Islet of Langerhans (tissue), 1 donor: ENCODE measurements around the gene B3GALT2.
"Not testable (repeated sequence)": the region's sequence is repeated elsewhere in the genome, so short reads cannot be mapped to it uniquely, and the experiment has no call there.

Experiments
- FAIRE-seq: peaks from one replicate; lab custom pipeline; 2011; peaks lifted over from hg19 to GRCh38; lab: Jason Lieb, UNC

The B3GALT2 gene, protein sequence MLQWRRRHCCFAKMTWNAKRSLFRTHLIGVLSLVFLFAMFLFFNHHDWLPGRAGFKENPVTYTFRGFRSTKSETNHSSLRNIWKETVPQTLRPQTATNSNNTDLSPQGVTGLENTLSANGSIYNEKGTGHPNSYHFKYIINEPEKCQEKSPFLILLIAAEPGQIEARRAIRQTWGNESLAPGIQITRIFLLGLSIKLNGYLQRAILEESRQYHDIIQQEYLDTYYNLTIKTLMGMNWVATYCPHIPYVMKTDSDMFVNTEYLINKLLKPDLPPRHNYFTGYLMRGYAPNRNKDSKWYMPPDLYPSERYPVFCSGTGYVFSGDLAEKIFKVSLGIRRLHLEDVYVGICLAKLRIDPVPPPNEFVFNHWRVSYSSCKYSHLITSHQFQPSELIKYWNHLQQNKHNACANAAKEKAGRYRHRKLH

GRCh38 chr1:193185901-193186731 is at the start of gene B3GALT2:
B3GALT2 (minus strand) TSS chr1:193186613; CDS start chr1:193181562, 5,051 bp downstream.
- peak; percentile 95 for FAIRE-seq

GRCh38 chr1:193234530-193234929 is 48.1 kb upstream of the B3GALT2 start:
- FAIRE-seq: no peak

GRCh38 chr1:193231146-193231545 is 44.7 kb upstream of the B3GALT2 start:
- FAIRE-seq: peak; percentile 24

GRCh38 chr1:193229136-193229535 is 42.7 kb upstream of the B3GALT2 start:
- FAIRE-seq: no peak

- FAIRE-seq: no peak
Measured at GRCh38 chr1:193222056-193222615, 35.7 kb upstream of the B3GALT2 start.

DNA sequence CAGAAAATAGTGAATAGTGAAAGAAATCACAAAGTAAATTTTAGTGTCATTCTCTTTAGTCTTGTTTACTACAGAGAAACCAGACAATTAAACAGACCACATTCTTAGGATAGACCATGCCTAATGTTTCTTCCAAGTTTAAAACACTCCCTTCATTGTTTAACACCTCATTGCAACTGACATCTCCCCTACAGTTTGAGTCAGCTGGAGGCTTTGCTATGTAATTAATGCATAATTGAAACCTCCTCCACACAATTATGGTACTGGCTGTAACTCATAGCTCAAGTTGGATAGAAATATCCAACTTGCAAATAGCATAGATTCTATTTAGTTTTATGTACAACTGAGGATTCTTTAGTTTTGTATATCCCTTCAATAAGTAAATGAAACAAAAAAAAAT is 35.2 kb upstream of the B3GALT2 start:
- no peak for FAIRE-seq

DNA sequence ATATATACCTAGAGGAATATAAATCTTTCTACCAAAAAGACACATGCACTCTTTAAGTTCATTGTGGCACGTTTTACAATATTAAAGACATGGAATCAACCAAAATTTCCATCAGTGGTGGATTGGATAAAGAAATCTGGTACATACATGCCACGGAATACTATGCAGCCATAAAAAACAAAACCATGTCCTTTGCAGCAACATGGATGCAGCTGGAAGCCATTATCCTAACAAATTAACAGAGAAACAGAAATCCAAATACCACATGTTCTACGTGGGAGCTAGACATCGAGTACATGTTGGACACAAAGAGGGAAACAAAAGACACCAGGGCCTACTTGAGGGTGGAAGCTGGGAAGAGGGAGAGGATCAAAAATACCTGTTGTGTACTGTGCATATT is 33.0 kb upstream of the B3GALT2 start:
- FAIRE-seq: no peak

- no peak for FAIRE-seq
Measured at GRCh38 chr1:193216920-193217319, 30.5 kb upstream of the B3GALT2 start.

DNA sequence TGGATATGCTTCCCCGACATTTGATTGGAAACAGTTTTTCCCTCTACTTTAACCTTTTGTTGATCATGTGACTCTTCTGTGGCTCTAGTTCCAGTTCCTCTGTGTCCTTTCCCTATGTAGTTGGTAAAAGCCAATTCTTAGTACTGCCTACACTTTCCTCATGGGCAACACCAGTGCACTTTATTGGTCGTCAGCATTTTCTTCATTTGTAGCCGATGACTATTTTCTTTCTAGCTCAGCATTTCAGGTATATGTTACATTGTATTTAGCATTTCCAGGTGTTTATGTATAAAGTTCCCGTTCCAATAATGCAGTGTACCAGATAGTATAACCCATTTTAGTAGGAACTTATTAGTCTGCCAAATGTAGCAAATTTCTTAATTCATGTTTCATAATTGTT is 27.6 kb upstream of the B3GALT2 start:
- FAIRE-seq: no peak

DNA sequence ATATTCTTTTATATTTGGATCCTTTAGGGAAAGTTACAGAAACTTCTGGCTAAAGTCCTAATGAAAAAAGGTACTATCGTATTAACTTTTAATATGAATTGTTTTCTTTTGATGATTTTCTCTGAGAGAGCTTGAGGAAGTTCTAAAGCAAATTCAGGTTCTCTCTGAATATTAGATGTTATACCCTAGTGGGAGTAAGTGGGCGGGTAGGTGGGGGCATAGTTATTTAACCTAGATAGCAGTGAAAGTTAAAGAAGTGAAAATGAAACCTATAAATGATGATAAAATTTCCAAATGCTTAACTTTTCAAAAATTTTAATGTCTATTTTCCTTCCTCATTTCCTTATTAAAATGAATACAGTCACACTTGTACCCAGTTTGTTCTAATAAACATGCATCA is 26.2 kb upstream of the B3GALT2 start:
- FAIRE-seq: no peak

- no peak for FAIRE-seq
Measured at GRCh38 chr1:193211539-193211938, 25.1 kb upstream of the B3GALT2 start.

DNA sequence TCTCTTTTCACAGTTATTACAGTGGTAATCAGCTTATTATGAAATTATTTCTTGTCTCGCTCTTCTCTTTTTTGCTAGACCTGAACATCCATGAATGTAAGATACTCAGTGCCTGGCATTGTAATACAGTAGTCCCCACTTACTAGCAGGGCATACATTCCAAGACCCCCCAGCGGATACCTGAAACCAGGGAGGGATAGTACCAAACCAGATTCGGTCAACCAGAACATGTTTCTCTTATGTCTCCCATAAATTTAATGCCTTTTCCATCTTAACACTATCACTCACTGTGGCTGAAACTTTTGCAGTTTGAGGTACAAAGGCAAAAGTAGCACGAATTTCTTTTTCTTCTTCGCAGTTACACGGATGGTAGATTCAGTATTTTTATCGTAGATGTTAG is 24.6 kb upstream of the B3GALT2 start:
- no peak for FAIRE-seq

DNA sequence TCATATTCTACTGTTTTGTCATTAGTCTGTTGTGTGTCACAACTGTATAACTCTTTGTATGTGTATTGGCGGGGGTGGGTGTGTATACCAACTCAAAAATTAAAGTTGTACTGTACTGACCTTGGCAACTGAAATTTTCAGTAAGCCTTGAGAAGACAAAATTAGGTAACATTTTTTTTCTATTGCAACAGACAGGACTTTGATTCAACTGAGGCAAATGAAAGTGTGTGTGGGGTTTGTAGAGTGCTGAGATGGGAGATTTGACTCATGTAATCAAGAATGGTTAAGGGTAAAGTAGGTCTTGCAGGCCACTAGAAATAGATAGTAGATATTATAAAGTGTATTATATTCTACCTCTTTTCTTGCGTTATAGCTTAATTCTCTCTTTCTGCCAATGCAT is 14.6 kb upstream of the B3GALT2 start:
- no peak for FAIRE-seq

GRCh38 chr1:193199940-193200339 is 13.5 kb upstream of the B3GALT2 start:
- no peak for FAIRE-seq

- FAIRE-seq: no peak
Measured at GRCh38 chr1:193192586-193192985, 6.2 kb upstream of the B3GALT2 start.

DNA sequence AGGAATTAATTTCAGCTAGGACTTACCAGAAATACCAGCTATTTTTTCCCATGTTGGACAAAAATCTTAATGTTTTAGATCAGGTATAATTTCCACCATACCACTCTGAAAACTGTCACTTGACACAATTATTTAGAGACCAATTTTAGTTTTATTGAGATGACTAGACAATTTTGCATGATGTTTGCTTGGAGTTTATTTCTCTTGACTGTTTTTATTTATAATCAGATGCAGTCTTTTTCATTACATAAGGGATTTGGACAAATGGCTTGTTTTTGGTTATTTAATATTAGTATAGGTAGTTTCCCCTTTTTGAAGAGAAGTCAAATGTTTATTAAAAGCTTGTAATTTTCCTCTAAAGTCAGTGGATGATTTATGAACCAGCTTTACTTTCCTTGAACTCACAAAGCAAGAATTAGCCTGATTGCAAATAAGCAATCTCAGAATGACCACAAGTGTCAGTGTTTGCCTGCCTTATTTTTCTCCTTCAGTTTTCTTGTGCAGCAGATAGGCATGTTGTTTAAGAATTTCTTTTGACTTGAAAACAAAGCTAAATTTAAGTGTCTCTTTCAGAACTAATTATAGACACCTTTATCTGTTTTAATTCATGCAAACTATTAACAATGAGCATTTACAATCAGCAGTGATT is 3.8 kb upstream of the B3GALT2 start:
- peak; percentile 98 for FAIRE-seq

- FAIRE-seq: no peak
Measured at GRCh38 chr1:193189442-193190095, 3.2 kb upstream of the B3GALT2 start.

DNA sequence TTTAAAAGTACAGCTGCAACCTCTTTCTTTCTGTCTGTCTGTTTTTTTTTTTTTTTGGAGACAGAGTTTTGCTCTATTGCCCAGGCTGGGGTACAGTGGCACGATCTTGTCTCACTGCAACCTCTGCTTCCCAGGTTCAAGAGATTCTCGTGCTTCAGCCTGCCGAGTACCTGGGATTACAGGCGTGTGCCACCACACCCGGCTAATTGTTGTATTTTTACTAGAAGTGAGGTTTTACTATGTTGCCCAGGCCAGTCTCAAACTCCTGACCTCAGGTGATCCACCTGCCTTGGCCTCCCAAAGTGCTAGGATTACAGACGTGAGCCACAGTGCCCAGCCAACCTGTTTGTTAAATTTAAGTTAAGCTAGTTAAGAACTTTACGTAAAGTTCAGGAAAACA is 2.5 kb upstream of the B3GALT2 start:
- not testable (repeated sequence) for FAIRE-seq

- peak; percentile 90 for FAIRE-seq
Measured at GRCh38 chr1:193187114-193187513, 701 bp upstream of the B3GALT2 start.

DNA sequence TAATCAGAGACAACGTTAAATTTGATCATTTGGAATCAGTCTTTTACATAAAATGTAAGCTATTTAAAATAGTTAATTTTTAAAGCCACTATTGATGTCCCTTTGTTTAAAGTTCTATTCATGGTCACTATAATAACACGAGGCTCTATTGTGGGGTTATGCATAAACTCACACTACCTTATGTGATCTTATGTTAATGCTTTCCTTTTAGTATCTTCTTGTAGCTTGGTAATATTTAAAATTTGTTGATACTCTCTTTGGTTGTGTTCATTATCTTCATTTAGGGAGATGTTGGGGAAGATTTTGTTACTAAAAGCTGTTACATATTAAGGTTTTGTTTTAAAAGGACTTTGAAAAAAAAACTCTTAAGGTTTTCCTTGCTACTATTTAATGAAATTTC is 1.2 kb downstream of the B3GALT2 start:
- FAIRE-seq: no peak

GRCh38 chr1:193184776-193185175 is 1.6 kb downstream of the B3GALT2 start:
- no peak for FAIRE-seq

DNA sequence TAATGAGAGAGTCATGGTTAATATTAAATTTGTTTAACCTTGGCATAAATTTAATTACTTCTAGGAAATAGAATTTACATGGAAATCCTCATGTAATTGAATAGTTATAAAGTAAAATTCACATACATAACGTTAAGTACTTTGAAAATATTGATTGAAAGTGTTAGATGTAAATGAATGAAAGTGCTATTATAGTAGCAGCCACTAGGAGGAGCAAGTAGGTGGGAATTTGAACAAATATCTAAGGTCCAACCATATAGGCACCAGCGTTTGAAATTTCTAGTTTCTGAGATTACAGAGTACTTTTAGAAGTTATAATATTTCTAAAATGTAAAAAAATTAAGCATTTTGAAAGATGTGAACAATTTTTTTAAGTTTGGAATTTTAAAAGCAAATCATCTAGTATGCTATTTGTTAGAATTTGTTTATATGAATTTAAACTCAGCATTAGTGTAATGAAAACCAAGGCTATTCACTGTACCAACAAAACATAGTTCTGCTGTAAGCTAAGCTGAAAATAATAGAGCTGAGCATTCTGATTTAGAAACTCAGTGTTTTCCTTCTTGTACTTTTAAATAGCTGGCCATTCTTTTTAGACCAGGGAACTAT is 3.3 kb downstream of the B3GALT2 start:
- peak; percentile 94 for FAIRE-seq
